A549 (cell line): Measurements from ENCODE around the gene BLACAT1. TPM values are rescaled to one million over a fixed set of nuclear protein-coding genes. Genes with fewer than 3 reads are reported as not detected.

ENCODE experiments used
- ATAC-seq, 2 experiments: fragments of 200-7000 bp in 1 of 2; fragments of >200 bp in 1 of 2; cut with Nextera tagmentation in 1 of 2; cut with Tn5 transposase in 1 of 2; 3 replicates each; pipeline versions ENCODE4 v1.8.0 to v1.9.1; 2018 to 2020; ENCODE audit warnings: mild to moderate bottlenecking in 1 of 2, moderate library complexity in 1 of 2
- CTCF ChIA-PET: fragments of 300-600 bp; sonication (Branson Sonifier 250); formaldehyde crosslinking; extraction: SDS; loops from one replicate; lab custom pipeline; 2021; ENCODE audit warnings: antibody characterized with exemption, inconsistent platforms; lab: Yijun Ruan, JAX
- POLR2A ChIA-PET: fragments of 350-600 bp; formaldehyde crosslinking; extraction: SDS; loops from one replicate; lab custom pipeline; 2021; ENCODE audit warnings: antibody characterized with exemption, inconsistent platforms; lab: Yijun Ruan, JAX
- DNase-seq, 2 experiments: peaks; one replicate each; pipeline versions ENCODE4 v3.0.0 to v3.0.0-alpha.2; 2011 to 2016; ENCODE audit warnings: low read depth in 1 of 2, low spot score in 1 of 2
- FAIRE-seq: peaks from 2 replicates; lab custom pipeline; 2011; peaks lifted over from hg19 to GRCh38; lab: Jason Lieb, UNC
- H3K27ac ChIP-seq, 2 experiments: fragments of >200 bp; sonication (Bioruptor Twin); formaldehyde crosslinking; 3 replicates each; pipeline ENCODE4 v1.5.1; 2016 to 2017
- H3K4me1 ChIP-seq: fragments of >200 bp; sonication (Bioruptor Twin); formaldehyde crosslinking; 3 replicates; pipeline ENCODE4 v1.6.1; 2016
- H3K4me2 ChIP-seq: fragments of >200 bp; sonication (Bioruptor Twin); formaldehyde crosslinking; 3 replicates; pipeline ENCODE4 v1.6.1; 2016
- H3K4me3 ChIP-seq: fragments of >200 bp; sonication (Bioruptor Twin); formaldehyde crosslinking; 3 replicates; pipeline ENCODE4 v1.5.1; 2016
- H3K9me3 ChIP-seq: fragments of >200 bp; sonication (Bioruptor Twin); formaldehyde crosslinking; 3 replicates; pipeline ENCODE4 v1.6.1; 2016
- BHLHE40 ChIP-seq: IDR thresholded peaks from 2 replicates; pipeline ENCODE4 v1.6.1; 2012; ENCODE audit warnings: low read depth, low read length, inconsistent platforms
- CEBPB ChIP-seq, 2 experiments: fragments of >200 bp in 1 of 2; sonication (Bioruptor Twin) in 1 of 2; formaldehyde crosslinking in 1 of 2; IDR thresholded peaks; 2 replicates each; pipeline ENCODE4 v1.6.1; 2012 to 2016
- CHD4 ChIP-seq: fragments of 200-600 bp; sonication (generic); IDR thresholded peaks from 2 replicates; pipeline ENCODE4 v1.6.1; 2016; ENCODE audit warnings: antibody characterized with exemption, mild to moderate bottlenecking, borderline replicate concordance
- FOSB ChIP-seq: fragments of 250-450 bp; sonication (Bioruptor Pico); IDR thresholded peaks from 2 replicates; pipeline ENCODE4 v1.5.0; 2020; ENCODE audit warnings: mild to moderate bottlenecking, moderate library complexity
- HOXB13 ChIP-seq: fragments of 250-450 bp; sonication (Bioruptor Pico); IDR thresholded peaks from 2 replicates; pipeline ENCODE4 v1.5.0; 2020; ENCODE audit warnings: low read depth, mild to moderate bottlenecking, moderate library complexity
- HOXB5 ChIP-seq: fragments of 250-450 bp; sonication (Bioruptor Pico); IDR thresholded peaks from 2 replicates; pipeline ENCODE4 v1.5.0; 2020; ENCODE audit warnings: mild to moderate bottlenecking, moderate library complexity
- JUN ChIP-seq, 2 experiments: fragments of >200 bp; sonication (Bioruptor Twin); formaldehyde crosslinking; IDR thresholded peaks; 2 replicates in 1 of 2; 3 replicates in 1 of 2; pipeline ENCODE4 v1.6.1; 2016 to 2017
- JUNB ChIP-seq: fragments of >200 bp; sonication (Bioruptor Twin); formaldehyde crosslinking; IDR thresholded peaks from 2 replicates; pipeline ENCODE4 v1.6.1; 2016
- KDM1A ChIP-seq: fragments of 200-600 bp; sonication (generic); IDR thresholded peaks from 2 replicates; pipeline ENCODE4 v1.6.1; 2016; ENCODE audit warnings: low read depth, mild to moderate bottlenecking
- KDM5A ChIP-seq: fragments of 200-600 bp; sonication (generic); IDR thresholded peaks from 2 replicates; pipeline ENCODE4 v1.6.1; 2016; ENCODE audit warnings: antibody characterized with exemption, mild to moderate bottlenecking
- MAFK ChIP-seq: fragments of 450-650 bp; IDR thresholded peaks from 2 replicates; pipeline ENCODE4 v1.6.1; 2014; ENCODE audit not compliant: partially characterized antibody
- NFE2L2 ChIP-seq: fragments of 150-350 bp; conservative IDR thresholded peaks from 2 replicates; pipeline ENCODE4 v1.6.1; 2014; ENCODE audit warnings: low read length
- NR3C1 ChIP-seq: fragments of >200 bp; sonication (Bioruptor Twin); formaldehyde crosslinking; IDR thresholded peaks from 3 replicates; pipeline ENCODE4 v1.6.1; 2017
- PHF8 ChIP-seq: fragments of 200-600 bp; sonication (generic); IDR thresholded peaks from 2 replicates; pipeline ENCODE4 v1.6.1; 2016; ENCODE audit warnings: low read depth, mild to moderate bottlenecking, antibody characterized with exemption, moderate library complexity, borderline replicate concordance
- POLR2AphosphoS2 ChIP-seq: conservative IDR thresholded peaks from 2 replicates; pipeline ENCODE4 v1.6.1; 2012; ENCODE audit warnings: low read length, improper control_type of control experiment, inconsistent platforms
- RAD21 ChIP-seq, 2 experiments: fragments of >200 bp in 1 of 2; sonication (Bioruptor Twin) in 1 of 2; formaldehyde crosslinking in 1 of 2; IDR thresholded peaks in 1 of 2; conservative IDR thresholded peaks in 1 of 2; 2 replicates in 1 of 2; 3 replicates in 1 of 2; pipeline ENCODE4 v1.6.1; 2012 to 2018; ENCODE audit warnings: inconsistent platforms in 1 of 2
- TP53 ChIP-seq: fragments of 250-450 bp; sonication (Bioruptor Pico); IDR thresholded peaks from 2 replicates; pipeline ENCODE4 v1.5.0; 2021; ENCODE audit warnings: mild to moderate bottlenecking, moderate library complexity
- WGBS: methylation state at CpG from one replicate; pipeline ENCODE4 v1.1.6; 2017; ENCODE audit errors: missing lambda C conversion rate; 5-methylcytosine and 5-hydroxymethylcytosine counted together
- polyA plus RNA-seq, 4 experiments: library from polyadenylated mRNA; depleted of rRNA in 3 of 4; stranded (reverse); fragments of >200 nt; fragmentation: RNase III in 1 of 4; extraction: RNeasy Plus Mini Kit Qiagen cat#74134 plus additional on column Dnase treatment in 1 of 4; gene quantifications; 2 replicates in 3 of 4; 3 replicates in 1 of 4; pipeline ENCODE4 v1.2.3, GENCODE V29; 2011 to 2017
- TF ChIP-seq, protein P1 (sequence below): IDR thresholded peaks from 2 replicates; pipeline ENCODE4 v1.6.1; 2012; ENCODE audit warnings: low read depth, borderline replicate concordance
- TF ChIP-seq, protein P2 (sequence below): fragments of >200 bp; sonication (Bioruptor Twin); formaldehyde crosslinking; IDR thresholded peaks from 2 replicates; pipeline ENCODE4 v1.6.1; 2016
- TF ChIP-seq, protein P3 (sequence below): fragments of 150-350 bp; IDR thresholded peaks from 2 replicates; pipeline ENCODE4 v1.6.1; 2014; ENCODE audit warnings: low read depth, mild to moderate bottlenecking, low read length
- TF ChIP-seq, protein P4 (sequence below): fragments of >200 bp; sonication (Bioruptor Twin); formaldehyde crosslinking; IDR thresholded peaks from 3 replicates; pipeline ENCODE4 v1.5.1; 2016

Gene BLACAT1
- polyA plus RNA-seq, 2 of the 4 experiments (the other 2 are of a cell fraction) = 0.09 TPM; not detected in 1

DNA sequence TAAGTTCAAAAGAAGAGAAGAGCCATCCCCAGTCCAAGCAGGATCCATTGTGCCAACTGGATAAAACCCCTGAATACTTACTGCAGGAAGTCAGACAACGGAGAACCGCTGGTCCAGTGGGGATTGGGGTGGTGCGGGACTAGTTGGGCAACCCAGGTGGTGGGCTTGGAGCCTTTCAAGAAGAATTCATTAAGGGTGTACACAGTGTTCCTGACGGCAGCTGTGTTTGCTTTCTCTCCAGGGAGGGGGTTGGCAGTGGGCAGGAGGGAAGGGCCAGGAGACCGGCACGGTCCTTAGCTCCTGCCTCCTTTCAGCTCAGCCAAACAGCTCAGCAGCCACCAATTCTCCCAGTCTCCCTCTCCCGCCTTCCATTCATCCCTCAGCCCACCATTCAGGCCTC, 41.5 kb upstream of the BLACAT1 start:
- no peak overlapping the region for H3K27ac ChIP-seq
- no peak overlapping the region for H3K4me3 ChIP-seq
- CTCF ChIA-PET = interaction anchor here (0.9 to 26.5 kb wide), 6 partner anchors 9 to 170 kb away, joined by 3 to 560 read pairs (median 4); no protein-coding TSS in a partner anchor
- no peak for FAIRE-seq
- peaks cover 9% of the 10 kb centered on the region for H3K4me1 ChIP-seq
- no peaks in the 10 kb centered on the region for H3K9me3 ChIP-seq
- POLR2A ChIA-PET = no interaction called here
- TF ChIP-seq BHLHE40 (no peak), NFE2L2 (no peak), TP53 (CRISPR knock-in tag) (no peak), CEBPB (IDR thresholded peaks at IDR 0.05) (no peak), CHD4 (no peak), KDM1A (no peak)
- TF ChIP-seq, protein P1, sequence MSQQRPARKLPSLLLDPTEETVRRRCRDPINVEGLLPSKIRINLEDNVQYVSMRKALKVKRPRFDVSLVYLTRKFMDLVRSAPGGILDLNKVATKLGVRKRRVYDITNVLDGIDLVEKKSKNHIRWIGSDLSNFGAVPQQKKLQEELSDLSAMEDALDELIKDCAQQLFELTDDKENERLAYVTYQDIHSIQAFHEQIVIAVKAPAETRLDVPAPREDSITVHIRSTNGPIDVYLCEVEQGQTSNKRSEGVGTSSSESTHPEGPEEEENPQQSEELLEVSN = no peak
- TF ChIP-seq, all 56 proteins: peak for 0
- ATAC-seq (no peak), DNase-seq (no peak)
- WGBS = 76% methylated on average over 7 of the region's 7 CpGs
- no peak overlapping the region for H3K4me2 ChIP-seq

DNA sequence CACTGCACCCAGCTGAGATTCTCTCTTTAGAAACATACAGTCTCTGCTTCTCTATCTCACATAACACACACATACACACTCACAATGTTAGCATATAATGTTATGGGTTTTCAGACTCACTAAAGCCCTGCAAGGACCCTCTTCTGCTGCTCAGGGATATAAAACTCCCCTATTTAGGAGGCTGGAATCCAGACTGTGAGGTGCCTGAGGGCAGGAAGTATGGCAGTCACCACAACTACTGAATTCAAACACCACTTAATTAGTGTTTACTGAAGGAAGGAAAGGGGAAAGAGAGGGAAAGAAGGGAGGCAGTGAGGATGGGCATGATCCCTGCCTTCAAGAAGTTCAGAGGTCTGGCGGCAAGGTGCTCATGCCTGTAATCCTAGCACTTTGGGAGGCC, 40.8 kb upstream of the BLACAT1 start:
- ATAC-seq (no peak), FAIRE-seq (no peak), DNase-seq (no peak)
- ChIA-PET CTCF (interaction anchor here (0.6 to 26.5 kb wide), 7 partner anchors 8 to 515 kb away, joined by 3 to 560 read pairs (median 3); no protein-coding TSS in a partner anchor), POLR2A (no interaction called here)
- Histone ChIP-seq H3K9me3 (no peaks in the 10 kb centered on the region), H3K4me1 (peaks cover 9% of the 10 kb centered on the region), H3K27ac (no peak overlapping the region), H3K4me2 (no peak overlapping the region), H3K4me3 (no peak overlapping the region)
- TF ChIP-seq JUNB = no peak
- no peak for TF ChIP-seq HOXB13 (CRISPR knock-in tag)
- TF ChIP-seq, protein P2, sequence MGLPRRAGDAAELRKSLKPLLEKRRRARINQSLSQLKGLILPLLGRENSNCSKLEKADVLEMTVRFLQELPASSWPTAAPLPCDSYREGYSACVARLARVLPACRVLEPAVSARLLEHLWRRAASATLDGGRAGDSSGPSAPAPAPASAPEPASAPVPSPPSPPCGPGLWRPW = no peak
- TF ChIP-seq RAD21 (conservative IDR thresholded peaks at IDR 0.05 in 1 of 2, IDR thresholded peaks at IDR 0.05 in 1 of 2) = no peak
- TF ChIP-seq CEBPB (IDR thresholded peaks at IDR 0.05) = no peak
- TF ChIP-seq HOXB5 (CRISPR knock-in tag) = no peak
- no peak for TF ChIP-seq KDM5A
- no peak for TF ChIP-seq PHF8
- TF ChIP-seq, protein P3, sequence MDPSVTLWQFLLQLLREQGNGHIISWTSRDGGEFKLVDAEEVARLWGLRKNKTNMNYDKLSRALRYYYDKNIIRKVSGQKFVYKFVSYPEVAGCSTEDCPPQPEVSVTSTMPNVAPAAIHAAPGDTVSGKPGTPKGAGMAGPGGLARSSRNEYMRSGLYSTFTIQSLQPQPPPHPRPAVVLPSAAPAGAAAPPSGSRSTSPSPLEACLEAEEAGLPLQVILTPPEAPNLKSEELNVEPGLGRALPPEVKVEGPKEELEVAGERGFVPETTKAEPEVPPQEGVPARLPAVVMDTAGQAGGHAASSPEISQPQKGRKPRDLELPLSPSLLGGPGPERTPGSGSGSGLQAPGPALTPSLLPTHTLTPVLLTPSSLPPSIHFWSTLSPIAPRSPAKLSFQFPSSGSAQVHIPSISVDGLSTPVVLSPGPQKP = no peak
- no peak for TF ChIP-seq FOSB (CRISPR knock-in tag)
- no peak for TF ChIP-seq MAFK
- no peak for TF ChIP-seq JUN (IDR thresholded peaks at IDR 0.05)
- TF ChIP-seq POLR2AphosphoS2 = no peak
- TF ChIP-seq NR3C1 = no peak
- TF ChIP-seq, protein P4, sequence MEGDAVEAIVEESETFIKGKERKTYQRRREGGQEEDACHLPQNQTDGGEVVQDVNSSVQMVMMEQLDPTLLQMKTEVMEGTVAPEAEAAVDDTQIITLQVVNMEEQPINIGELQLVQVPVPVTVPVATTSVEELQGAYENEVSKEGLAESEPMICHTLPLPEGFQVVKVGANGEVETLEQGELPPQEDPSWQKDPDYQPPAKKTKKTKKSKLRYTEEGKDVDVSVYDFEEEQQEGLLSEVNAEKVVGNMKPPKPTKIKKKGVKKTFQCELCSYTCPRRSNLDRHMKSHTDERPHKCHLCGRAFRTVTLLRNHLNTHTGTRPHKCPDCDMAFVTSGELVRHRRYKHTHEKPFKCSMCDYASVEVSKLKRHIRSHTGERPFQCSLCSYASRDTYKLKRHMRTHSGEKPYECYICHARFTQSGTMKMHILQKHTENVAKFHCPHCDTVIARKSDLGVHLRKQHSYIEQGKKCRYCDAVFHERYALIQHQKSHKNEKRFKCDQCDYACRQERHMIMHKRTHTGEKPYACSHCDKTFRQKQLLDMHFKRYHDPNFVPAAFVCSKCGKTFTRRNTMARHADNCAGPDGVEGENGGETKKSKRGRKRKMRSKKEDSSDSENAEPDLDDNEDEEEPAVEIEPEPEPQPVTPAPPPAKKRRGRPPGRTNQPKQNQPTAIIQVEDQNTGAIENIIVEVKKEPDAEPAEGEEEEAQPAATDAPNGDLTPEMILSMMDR = no peak
- 82% methylated on average over 1 of the region's 1 CpG for WGBS
